HEK293T (cell line): ENCODE results near the gene ARID4B.

Experiments
- ARNT ChIP-seq: fragments of 450-650 bp; IDR thresholded peaks from 2 replicates; pipeline ENCODE4 v1.6.1; 2017; ENCODE audit warnings: mild to moderate bottlenecking
- CTBP1 ChIP-seq: fragments of 450-650 bp; IDR thresholded peaks from 2 replicates; pipeline ENCODE4 v1.6.1; 2016; ENCODE audit warnings: borderline replicate concordance
- ELF4 ChIP-seq: fragments of 450-650 bp; IDR thresholded peaks from 2 replicates; pipeline ENCODE4 v1.6.1; 2017; ENCODE audit warnings: antibody characterized with exemption
- FOXA1 ChIP-seq: fragments of 450-650 bp; IDR thresholded peaks from 2 replicates; pipeline ENCODE4 v1.6.1; 2016; ENCODE audit warnings: mild to moderate bottlenecking
- FOXK2 ChIP-seq: fragments of 450-650 bp; IDR thresholded peaks from 2 replicates; pipeline ENCODE4 v1.6.1; 2016; ENCODE audit warnings: mild to moderate bottlenecking
- FOXM1 ChIP-seq: fragments of 450-650 bp; IDR thresholded peaks from 2 replicates; pipeline ENCODE4 v1.6.1; 2017; ENCODE audit warnings: mild to moderate bottlenecking, borderline replicate concordance
- HDGF ChIP-seq: fragments of 450-650 bp; IDR thresholded peaks from 2 replicates; pipeline ENCODE4 v1.6.1; 2017; ENCODE audit warnings: antibody characterized with exemption, borderline replicate concordance
- L3MBTL2 ChIP-seq: fragments of 450-650 bp; conservative IDR thresholded peaks from 2 replicates; pipeline ENCODE4 v1.6.1; 2016; ENCODE audit warnings: mild to moderate bottlenecking
- LEF1 ChIP-seq: fragments of 450-650 bp; IDR thresholded peaks from 2 replicates; pipeline ENCODE4 v1.6.1; 2017; ENCODE audit warnings: mild to moderate bottlenecking, borderline replicate concordance
- NFRKB ChIP-seq: fragments of 450-650 bp; IDR thresholded peaks from 2 replicates; pipeline ENCODE4 v1.6.1; 2016; ENCODE audit warnings: mild to moderate bottlenecking, moderate library complexity
- SP1 ChIP-seq: fragments of 450-650 bp; IDR thresholded peaks from 2 replicates; pipeline ENCODE4 v1.6.1; 2017
- SUZ12 ChIP-seq: fragments of 450-650 bp; IDR thresholded peaks from 2 replicates; pipeline ENCODE4 v1.6.1; 2016; ENCODE audit warnings: mild to moderate bottlenecking
- TARDBP ChIP-seq: fragments of 450-650 bp; IDR thresholded peaks from 2 replicates; pipeline ENCODE4 v1.6.1; 2016
- TF ChIP-seq, protein P1 (sequence below): fragments of 450-650 bp; IDR thresholded peaks from 2 replicates; pipeline ENCODE4 v1.6.1; 2016

DNA sequence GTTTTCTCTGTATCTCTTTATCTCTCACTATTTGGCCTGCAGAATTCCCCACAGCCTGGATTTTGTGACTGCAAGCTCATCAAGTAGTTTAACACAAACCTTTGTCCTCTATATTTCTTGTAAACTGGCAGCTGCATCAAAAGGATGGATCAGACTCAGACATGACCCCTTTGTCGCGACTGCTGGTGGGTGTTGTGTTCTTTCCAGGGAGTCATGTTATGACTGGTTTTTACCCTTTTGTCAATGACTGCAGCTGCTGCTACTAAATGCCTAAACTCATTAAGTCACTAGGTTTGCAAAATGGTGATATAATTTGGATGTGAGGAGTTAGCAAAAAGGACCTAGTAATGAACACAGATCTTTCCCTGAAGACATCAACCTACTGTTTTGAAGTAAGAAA lies 189.2 kb downstream of the ARID4B start:
- TF ChIP-seq CTBP1 = no peak
- no peak for TF ChIP-seq ELF4
- TF ChIP-seq L3MBTL2 = no peak
- TF ChIP-seq NFRKB = no peak
- TF ChIP-seq FOXK2 = no peak
- TF ChIP-seq, protein P1, sequence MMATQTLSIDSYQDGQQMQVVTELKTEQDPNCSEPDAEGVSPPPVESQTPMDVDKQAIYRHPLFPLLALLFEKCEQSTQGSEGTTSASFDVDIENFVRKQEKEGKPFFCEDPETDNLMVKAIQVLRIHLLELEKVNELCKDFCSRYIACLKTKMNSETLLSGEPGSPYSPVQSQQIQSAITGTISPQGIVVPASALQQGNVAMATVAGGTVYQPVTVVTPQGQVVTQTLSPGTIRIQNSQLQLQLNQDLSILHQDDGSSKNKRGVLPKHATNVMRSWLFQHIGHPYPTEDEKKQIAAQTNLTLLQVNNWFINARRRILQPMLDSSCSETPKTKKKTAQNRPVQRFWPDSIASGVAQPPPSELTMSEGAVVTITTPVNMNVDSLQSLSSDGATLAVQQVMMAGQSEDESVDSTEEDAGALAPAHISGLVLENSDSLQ = no peak
- no peak for TF ChIP-seq TARDBP
- no peak for TF ChIP-seq SP1
- no peak for TF ChIP-seq ARNT
- TF ChIP-seq HDGF = no peak
- TF ChIP-seq SUZ12 = no peak
- TF ChIP-seq FOXA1 = no peak
- TF ChIP-seq LEF1 = no peak
- no peak for TF ChIP-seq FOXM1
